LoVo (cell line): Measurements from ENCODE around the gene CES4A.
"Not testable (repeated sequence)": the region's sequence is repeated elsewhere in the genome, so short reads cannot be mapped to it uniquely, and the experiment has no call there.

Source experiments
- DNase-seq: peaks from one replicate; pipeline ENCODE4 v3.0.0-alpha.2; 2016; ENCODE audit warnings: low spot score

The CES4A gene

GRCh38 chr16:66956154-66956457, 32.3 kb upstream of the CES4A start:
- not testable (repeated sequence) for DNase-seq

- no peak for DNase-seq
These were observed 29.3 kb upstream of the CES4A start for GRCh38 chr16:66958857-66959703.

- DNase-seq, result no peak
These were observed 28.7 kb upstream of the CES4A start for GRCh38 chr16:66959704-66960161.

- no peak for DNase-seq
These were observed 28.1 kb upstream of the CES4A start for GRCh38 chr16:66960270-66960669.

- peak; percentile 71 for DNase-seq
These were observed 27.2 kb upstream of the CES4A start, which contains the start of gene CES3 for GRCh38 chr16:66961065-66961744. CES3 (plus strand) TSS chr16:66961266; CDS start chr16:66961308, 42 bp downstream.

- no peak for DNase-seq
These were observed 26.5 kb upstream of the CES4A start for GRCh38 chr16:66961914-66962313.

GRCh38 chr16:66964049-66964448, 24.3 kb upstream of the CES4A start:
- DNase-seq, result no peak

GRCh38 chr16:66968847-66969246, 19.5 kb upstream of the CES4A start:
- no peak for DNase-seq

- DNase-seq, result no peak
These were observed 17.3 kb upstream of the CES4A start for GRCh38 chr16:66970775-66971720.

GRCh38 chr16:66972983-66973382, 15.4 kb upstream of the CES4A start:
- no peak for DNase-seq

- no peak for DNase-seq
These were observed 14.7 kb upstream of the CES4A start for GRCh38 chr16:66973716-66974115.

- not testable (repeated sequence) for DNase-seq
These were observed 14.0 kb upstream of the CES4A start for GRCh38 chr16:66974156-66974931.

- not testable (repeated sequence) for DNase-seq
These were observed 13.5 kb upstream of the CES4A start for GRCh38 chr16:66974932-66975246.

GRCh38 chr16:66975302-66975893, 13.0 kb upstream of the CES4A start:
- no peak for DNase-seq

- DNase-seq, result no peak
These were observed 11.6 kb upstream of the CES4A start for GRCh38 chr16:66976746-66977145.

- peak; percentile 86 for DNase-seq
These were observed 10.9 kb upstream of the CES4A start for GRCh38 chr16:66977341-66978113.

GRCh38 chr16:66979011-66979717, 9.2 kb upstream of the CES4A start:
- no peak for DNase-seq

GRCh38 chr16:66983033-66983432, 5.4 kb upstream of the CES4A start:
- DNase-seq, result no peak

GRCh38 chr16:66984892-66985311, 3.5 kb upstream of the CES4A start:
- DNase-seq, result no peak

GRCh38 chr16:66986559-66986958, 1.8 kb upstream of the CES4A start:
- no peak for DNase-seq
